PC-9 (cell line): ENCODE measurements around the gene CHRM1. TPM values are rescaled to one million over a fixed set of nuclear protein-coding genes. Genes with fewer than 3 reads are reported as not detected.

Experiments used
- BruUV-seq: library from RNA; stranded (reverse); fragments of 400-500 nt; replicated peaks from 2 replicates; lab custom pipeline; 2021; lab: Mats Ljungman, UMichigan
- CTCF ChIA-PET: fragments of 300-600 bp; sonication (Branson Sonifier 250); formaldehyde crosslinking; loops from one replicate; lab custom pipeline; 2022; ENCODE audit warnings: antibody characterized with exemption; lab: Charles Lee
- POLR2A ChIA-PET: fragments of 300-600 bp; sonication (Branson Sonifier 250); formaldehyde crosslinking; loops from one replicate; lab custom pipeline; 2022; ENCODE audit warnings: antibody characterized with exemption; ENCODE audit not compliant: unreplicated experiment; lab: Charles Lee
- DNase-seq, 2 experiments: peaks; one replicate each; pipeline versions ENCODE4 v3.0.0 to v3.0.0-alpha.2; 2015 to 2022; ENCODE audit warnings: mixed read lengths in 1 of 2
- H2AFZ ChIP-seq: fragments of 200-600 bp; sonication (generic); 2 replicates; pipeline ENCODE4 v1.8.1; 2017; ENCODE audit warnings: antibody characterized with exemption
- H3F3A ChIP-seq: fragments of 200-600 bp; sonication (generic); 2 replicates; pipeline ENCODE4 v1.8.1; 2017; ENCODE audit warnings: antibody characterized with exemption, mild to moderate bottlenecking, low read depth; ENCODE audit not compliant: insufficient read depth
- H3K27ac ChIP-seq: fragments of 200-600 bp; sonication (generic); 2 replicates; pipeline ENCODE4 v1.6.1; 2016; ENCODE audit warnings: mixed run types
- H3K27me3 ChIP-seq: fragments of 200-600 bp; sonication (generic); 2 replicates; pipeline ENCODE4 v1.6.1; 2016; ENCODE audit warnings: low read depth, mixed run types; ENCODE audit not compliant: insufficient read depth
- H3K36me3 ChIP-seq: fragments of 200-600 bp; sonication (generic); 2 replicates; pipeline ENCODE4 v1.6.1; 2016; ENCODE audit warnings: low read depth, mixed run types
- H3K4me1 ChIP-seq: fragments of 200-600 bp; sonication (generic); replicated peaks from 2 replicates; pipeline ENCODE4 v1.6.1; 2016; ENCODE audit warnings: mixed run types; ENCODE audit not compliant: insufficient read depth
- H3K4me2 ChIP-seq: fragments of 200-600 bp; sonication (generic); 2 replicates; pipeline ENCODE4 v1.6.1; 2017; ENCODE audit warnings: mixed run types
- H3K4me3 ChIP-seq: fragments of 200-600 bp; sonication (generic); 2 replicates; pipeline ENCODE4 v1.6.1; 2016; ENCODE audit warnings: mixed run types
- H3K79me2 ChIP-seq: fragments of 200-600 bp; sonication (generic); 2 replicates; pipeline ENCODE4 v1.6.1; 2017; ENCODE audit warnings: low read depth, mixed run types
- H3K9me2 ChIP-seq: fragments of 200-600 bp; sonication (generic); 2 replicates; pipeline ENCODE4 v1.8.1; 2017; ENCODE audit warnings: mild to moderate bottlenecking; ENCODE audit not compliant: insufficient read depth
- H3K9me3 ChIP-seq: fragments of 200-600 bp; sonication (generic); 2 replicates; pipeline ENCODE4 v1.8.1; 2016; ENCODE audit warnings: low read depth; ENCODE audit not compliant: insufficient read depth
- H4K20me1 ChIP-seq: fragments of 200-600 bp; sonication (generic); 2 replicates; pipeline ENCODE4 v1.8.1; 2017; ENCODE audit not compliant: insufficient read depth
- CTCF ChIP-seq: fragments of 200-600 bp; sonication (generic); conservative IDR thresholded peaks from 2 replicates; pipeline ENCODE4 v1.6.1; 2017; ENCODE audit warnings: mixed run types, antibody characterized with exemption, mild to moderate bottlenecking, moderate library complexity
- EZH2 ChIP-seq: fragments of 200-600 bp; sonication (generic); IDR thresholded peaks from 2 replicates; pipeline ENCODE4 v1.8.0; 2017; ENCODE audit warnings: antibody characterized with exemption, low read depth
- intact Hi-C: fragments of 100-400 bp; cut with micrococcal nuclease; formaldehyde crosslinking; loops from one replicate; pipeline ENCODE4 v1.10.0; 2022; ENCODE audit not compliant: unreplicated experiment
- total RNA-seq: library from RNA; stranded (reverse); gene quantifications from 2 replicates; pipeline ENCODE4 v1.2.3, GENCODE V29; 2021

The CHRM1 gene
- total RNA-seq, 1 experiment from 2014 or later: not detected

- H3K4me3 ChIP-seq: peak within 1 kb of the TSS; percentile 69
- peaks cover 87% of the 10 kb centered on the region for H3F3A ChIP-seq
- no peaks in the 10 kb centered on the region for H3K9me3 ChIP-seq
- TSS peak; percentile 55 for BruUV-seq
- H4K20me1 ChIP-seq: peaks cover 39% of the 10 kb centered on the region
- H3K9me2 ChIP-seq: no peaks in the 10 kb centered on the region
- H2AFZ ChIP-seq: peak within 1 kb of the TSS; percentile 53; the same call in 1 of the 2 replicates
- peak; percentile 85 to 90 for DNase-seq
- POLR2A ChIA-PET: interaction anchor here (0.5 to 1.4 kb wide), 6 partner anchors 9 to 686 kb away, joined by 3 to 10 read pairs (median 6); partner anchors contain the start of genes EEF1G and TUT1
- H3K36me3 ChIP-seq: peaks cover 45% of the 10 kb centered on the region
- peaks cover 88% of the 10 kb centered on the region for H3K79me2 ChIP-seq
- H3K27ac ChIP-seq: peak within 1 kb of the TSS; percentile 96
- CTCF ChIA-PET: interaction anchor here (0.8 to 1.9 kb wide), 5 partner anchors 41 to 490 kb away, joined by 3 to 6 read pairs (median 4); partner anchors contain the start of genes TEX54, TUT1 and ZBTB3
- intact Hi-C loops: loop anchor here (1.0 to 5.0 kb wide), 6 partner anchors 40 to 484 kb away; partner anchors contain the start of genes EML3, HNRNPUL2, ROM1 and TMEM179B
- H3K27me3 ChIP-seq: no peaks in the 10 kb centered on the region
- peak within 1 kb of the TSS; percentile 99 for H3K4me2 ChIP-seq
- TF ChIP-seq EZH2 (no peak), CTCF (peak; percentile 68)
- peaks cover 48% of the 10 kb centered on the region for H3K4me1 ChIP-seq
Observed at GRCh38 chr11:62880803-62881578, 40.2 kb downstream of the CHRM1 start, which contains the start of gene SLC3A2. SLC3A2 (plus strand) TSS chr11:62880896; CDS start chr11:62881024, 128 bp downstream.

GRCh38 chr11:62880231-62880802, 40.8 kb downstream of the CHRM1 start:
- Histone ChIP-seq H3K27ac (peak overlapping the region; percentile 96), H3K27me3 (no peaks in the 10 kb centered on the region), H3K4me3 (peak overlapping the region; percentile 69), H3K9me2 (no peaks in the 10 kb centered on the region), H4K20me1 (peaks cover 32% of the 10 kb centered on the region), H3K36me3 (peaks cover 38% of the 10 kb centered on the region), H3F3A (peaks cover 87% of the 10 kb centered on the region), H2AFZ (no peak overlapping the region), H3K4me1 (peaks cover 41% of the 10 kb centered on the region), H3K9me3 (no peaks in the 10 kb centered on the region), H3K4me2 (peak overlapping the region; percentile 88), H3K79me2 (peaks cover 88% of the 10 kb centered on the region)
- POLR2A ChIA-PET: interaction anchor here (0.7 kb wide), 1 partner anchor 665 kb away, joined by 5 read pairs; no protein-coding TSS in a partner anchor
- no TSS peak for BruUV-seq
- DNase-seq: peak; percentile 49 to 80
- CTCF ChIA-PET: interaction anchor here (0.6 to 1.9 kb wide), 4 partner anchors 48 to 490 kb away, joined by 3 to 5 read pairs (median 4); partner anchors contain the start of genes TEX54 and ZBTB3
- TF ChIP-seq EZH2 (no peak), CTCF (no peak)
- intact Hi-C loops: loop anchor here (2.0 to 5.0 kb wide), 5 partner anchors 93 to 483 kb away; partner anchors contain the start of genes EML3, HNRNPUL2, ROM1 and TMEM179B
